ENCODE results near the gene CTNNBIP1.
"Not testable (repeated sequence)": the region's sequence is repeated elsewhere in the genome, so short reads cannot be mapped to it uniquely, and the experiment has no call there.

CTNNBIP1 gene

DNA sequence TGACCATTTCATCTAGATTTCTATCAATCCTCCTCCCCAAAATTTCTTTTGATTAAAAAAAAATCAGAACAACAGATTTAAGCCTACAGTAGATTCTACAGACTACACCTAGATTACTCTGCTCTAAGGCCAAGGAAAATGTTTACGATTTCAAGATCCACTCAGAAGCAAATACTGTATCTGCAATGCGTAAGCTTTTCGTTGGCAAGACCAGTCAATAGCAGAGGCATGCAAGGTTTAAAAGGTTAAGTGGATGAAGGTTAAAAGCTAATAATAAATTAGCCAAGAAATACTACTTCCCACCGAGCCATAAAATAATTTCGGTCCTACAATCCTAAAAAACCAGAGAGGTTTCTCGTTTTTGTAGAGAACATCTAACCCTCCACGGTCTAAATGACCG lies 87.6 kb downstream of the CTNNBIP1 start:
- no peak for DNase-seq
- in situ Hi-C loops (cut with MboI; ENCODE audit: low pct_unique_long_range_greater_than_20kb, low sequenced_read_pairs): no loop called here

DNA sequence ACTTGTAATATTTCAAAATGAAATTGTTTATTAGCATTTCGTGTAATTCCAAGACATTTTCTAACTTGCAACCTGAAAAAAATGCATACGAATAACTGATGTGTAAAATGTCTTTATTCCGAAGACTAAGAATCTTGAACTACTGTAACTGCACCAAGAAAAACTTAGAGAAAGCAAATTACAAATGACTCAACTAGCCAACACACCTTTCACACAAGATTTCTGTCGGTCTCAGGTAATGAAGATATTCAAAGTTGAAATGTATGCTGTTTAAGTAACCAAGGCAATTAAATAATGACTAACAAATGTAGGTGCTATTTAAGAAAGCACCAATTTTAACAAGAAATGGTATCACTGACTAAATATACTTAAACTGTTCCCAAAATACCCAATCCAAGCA lies 88.4 kb downstream of the CTNNBIP1 start:
- in situ Hi-C loops (cut with MboI; ENCODE audit: low pct_unique_long_range_greater_than_20kb, low sequenced_read_pairs): no loop called here
- DNase-seq: no peak

DNA sequence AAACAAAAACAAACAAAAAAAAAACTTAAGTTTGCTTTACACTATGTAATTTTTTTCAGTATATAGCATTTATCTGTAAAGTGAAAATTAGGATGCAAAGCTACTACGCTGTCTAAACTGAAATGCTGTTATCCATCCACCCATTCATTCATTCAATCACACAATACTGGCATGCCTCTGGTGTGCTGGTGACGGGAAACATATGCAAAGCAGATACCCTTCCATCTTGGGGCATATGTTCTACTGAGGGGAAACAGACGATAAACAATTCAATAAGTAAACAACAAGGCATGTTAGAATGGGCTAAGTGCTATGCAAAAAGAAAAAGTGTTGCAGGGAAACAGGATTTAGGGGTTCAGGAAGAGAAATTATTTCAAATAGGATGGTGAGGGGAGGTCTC lies 89.5 kb downstream of the CTNNBIP1 start:
- DNase-seq: no peak
- in situ Hi-C loops (cut with MboI; ENCODE audit: low pct_unique_long_range_greater_than_20kb, low sequenced_read_pairs): no loop called here

DNA sequence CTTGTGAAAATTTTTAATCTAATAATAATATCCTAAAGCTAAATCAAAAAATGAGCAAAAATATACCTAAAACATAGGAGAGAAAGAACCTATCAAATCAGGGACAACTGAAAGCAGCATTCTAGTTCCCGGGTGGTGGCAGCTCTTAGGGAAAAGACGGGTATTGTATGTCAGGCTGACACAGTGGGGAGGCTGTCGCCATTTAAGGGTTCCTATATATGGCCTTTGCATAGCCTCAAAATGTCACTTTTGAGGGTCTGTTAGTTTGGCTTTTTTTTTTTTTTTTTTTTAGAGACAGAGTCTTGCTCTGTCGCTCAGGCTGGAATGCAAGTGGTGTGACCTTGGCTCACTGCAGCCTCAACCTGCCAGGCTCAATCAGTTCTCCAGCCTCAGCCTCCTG lies 92.3 kb downstream of the CTNNBIP1 start:
- in situ Hi-C loops (cut with MboI; ENCODE audit: low pct_unique_long_range_greater_than_20kb, low sequenced_read_pairs): no loop called here
- DNase-seq: no peak

DNA sequence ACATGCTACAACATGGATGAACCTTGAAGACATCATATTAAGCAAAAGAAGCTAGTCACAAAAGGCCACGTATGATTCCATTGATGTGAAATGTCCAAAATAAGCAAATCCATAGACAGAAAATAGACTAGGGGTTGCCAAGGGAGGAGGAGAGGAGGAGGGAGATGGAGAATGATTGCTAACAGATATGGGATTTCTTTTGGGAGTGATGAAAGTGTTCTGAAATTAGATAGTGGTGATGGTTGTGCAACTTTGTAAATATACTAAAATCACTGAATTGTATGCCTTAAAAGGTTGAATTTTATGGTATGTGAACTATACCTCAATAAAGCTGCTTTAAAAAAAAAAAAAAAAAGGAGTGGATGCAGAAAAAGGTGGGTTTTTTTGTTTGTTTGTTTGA lies 93.9 kb downstream of the CTNNBIP1 start:
- in situ Hi-C loops (cut with MboI; ENCODE audit: low pct_unique_long_range_greater_than_20kb, low sequenced_read_pairs): no loop called here
- DNase-seq: no peak

DNA sequence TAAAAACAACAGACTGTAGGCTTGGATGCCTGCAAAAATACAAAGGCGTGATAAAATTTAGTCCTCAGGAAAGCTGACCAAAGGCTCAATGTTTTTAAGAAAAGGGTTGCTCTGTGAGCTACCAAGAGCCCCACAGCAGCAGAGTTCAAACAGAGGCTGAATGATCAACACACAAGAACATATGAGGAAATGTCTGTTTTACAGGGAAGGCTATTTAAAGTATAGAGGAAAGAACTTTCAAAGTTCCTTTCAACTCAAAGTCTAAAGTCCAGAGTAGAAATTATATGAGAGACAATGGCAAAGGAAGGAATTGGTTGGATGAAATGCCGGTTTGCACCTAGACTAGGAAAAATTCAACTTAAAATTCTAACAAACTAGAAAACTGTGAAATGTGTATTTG lies 94.9 kb downstream of the CTNNBIP1 start:
- DNase-seq: no peak
- in situ Hi-C loops (cut with MboI; ENCODE audit: low pct_unique_long_range_greater_than_20kb, low sequenced_read_pairs): no loop called here

DNA sequence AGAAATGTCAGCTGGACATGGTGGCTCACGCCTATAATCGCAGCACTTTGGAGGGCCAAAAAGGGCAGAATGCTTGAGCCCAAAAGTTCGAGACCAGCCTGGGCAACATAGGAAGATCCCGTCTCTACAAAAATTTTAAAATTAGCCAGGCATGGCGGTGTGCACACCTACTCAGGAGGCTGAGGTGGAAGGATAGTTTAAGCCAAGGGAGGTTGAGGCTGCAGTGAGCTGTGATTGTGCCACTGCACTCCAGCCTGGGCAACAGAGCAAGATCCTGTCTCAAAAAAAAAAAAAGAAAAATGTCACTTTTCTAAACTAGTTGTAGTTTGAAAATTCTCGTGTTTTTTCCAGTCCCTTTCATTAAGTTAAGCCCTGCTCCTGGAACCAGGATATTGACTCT lies 95.5 kb downstream of the CTNNBIP1 start:
- in situ Hi-C loops (cut with MboI; ENCODE audit: low pct_unique_long_range_greater_than_20kb, low sequenced_read_pairs): no loop called here
- no peak for DNase-seq

DNA sequence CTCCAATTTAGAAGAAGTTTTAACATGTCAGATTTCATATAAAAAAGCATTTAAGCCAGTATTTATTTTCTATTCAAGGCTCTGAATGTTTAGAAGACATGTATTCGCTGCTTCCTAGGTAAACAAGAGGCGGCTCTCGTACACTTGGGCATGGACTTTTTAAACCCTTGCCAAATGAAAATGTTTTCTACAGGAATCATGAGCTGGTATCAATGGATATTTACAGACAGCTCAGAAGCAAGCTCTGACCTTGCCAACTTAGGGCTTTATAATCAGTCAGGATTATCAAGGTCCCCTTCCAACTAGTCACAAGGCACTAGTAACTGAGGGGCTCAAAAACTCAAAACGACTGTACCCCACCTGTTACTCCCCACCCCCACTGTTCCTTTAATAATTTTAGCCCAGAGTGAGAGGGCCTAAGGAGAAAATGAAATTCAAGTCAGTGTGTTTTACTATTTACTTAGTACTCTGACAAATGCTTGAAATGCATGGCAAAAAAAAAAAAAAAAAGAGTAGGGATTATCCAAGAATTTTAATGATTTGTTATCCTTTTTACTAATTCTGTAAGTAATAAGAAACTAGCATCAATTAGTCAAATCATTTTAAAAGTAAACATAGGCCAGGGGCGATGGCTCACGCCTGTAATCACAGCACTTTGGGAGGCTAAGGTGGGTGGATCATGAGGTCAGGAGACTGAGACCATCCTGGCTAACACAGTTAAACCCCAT lies 98.7 kb downstream of the CTNNBIP1 start:
- in situ Hi-C loops (cut with MboI; ENCODE audit: low pct_unique_long_range_greater_than_20kb, low sequenced_read_pairs): no loop called here
- no peak for DNase-seq

DNA sequence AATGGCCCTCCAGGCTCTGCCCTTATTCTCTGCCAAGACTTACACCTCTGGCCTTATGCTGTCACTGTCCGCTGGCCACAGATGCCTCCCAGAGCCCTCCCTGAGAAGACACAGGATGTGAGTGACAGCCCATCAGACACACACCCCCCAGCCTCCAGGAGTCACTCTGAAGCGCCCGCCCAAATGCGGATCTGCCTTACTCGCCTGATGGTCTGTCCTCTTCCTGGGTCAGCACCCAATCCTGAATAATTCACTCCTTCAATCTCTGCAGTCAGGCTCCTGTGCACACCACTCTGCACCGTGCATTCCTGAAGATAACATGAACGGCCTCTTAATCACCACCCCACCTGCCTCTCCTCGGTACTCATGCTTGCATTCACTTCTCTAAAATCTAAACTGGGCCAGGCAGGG lies 101.0 kb downstream of the CTNNBIP1 start:
- in situ Hi-C loops (cut with MboI; ENCODE audit: low pct_unique_long_range_greater_than_20kb, low sequenced_read_pairs): no loop called here
- no peak for DNase-seq

DNA sequence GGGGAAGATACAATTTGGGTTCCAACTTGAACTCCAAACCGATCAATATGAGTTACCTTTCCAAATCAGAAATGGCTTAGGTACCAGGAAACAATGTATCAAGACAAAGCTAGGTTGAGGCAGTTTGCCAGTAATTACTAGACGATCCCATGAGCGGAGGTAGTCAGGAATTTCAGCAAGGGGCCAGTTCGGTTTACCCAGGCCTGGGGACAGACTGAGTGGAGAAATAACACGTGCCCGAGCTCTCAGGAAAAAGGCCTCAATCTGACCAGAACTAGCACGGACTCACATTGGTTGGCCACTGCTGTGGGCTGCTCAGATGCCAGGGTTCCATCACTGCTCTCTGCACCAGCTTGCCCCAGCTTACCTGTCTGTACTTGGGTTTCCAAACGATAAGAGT lies 101.6 kb downstream of the CTNNBIP1 start:
- no peak for DNase-seq
- in situ Hi-C loops (cut with MboI; ENCODE audit: low pct_unique_long_range_greater_than_20kb, low sequenced_read_pairs): no loop called here

DNA sequence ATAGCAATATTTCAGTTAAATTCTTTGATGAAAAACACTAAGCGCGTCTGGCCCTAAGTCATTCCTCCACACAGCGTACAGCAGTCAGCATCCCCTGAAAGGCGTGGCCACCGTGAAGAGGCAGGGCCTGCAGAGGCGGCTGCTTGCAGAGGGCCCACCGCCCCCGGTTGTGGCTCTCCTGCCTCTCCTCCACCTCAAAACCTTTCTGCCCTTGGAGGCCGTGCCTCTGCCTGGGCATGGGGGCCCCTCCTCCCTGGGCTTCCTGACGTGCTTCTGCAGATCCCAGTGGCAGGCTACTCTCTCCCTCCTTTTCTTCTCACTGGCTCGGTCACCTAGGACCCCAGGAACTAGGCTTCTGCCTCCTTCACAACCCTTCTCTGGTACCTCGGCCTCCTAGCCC lies 102.5 kb downstream of the CTNNBIP1 start:
- in situ Hi-C loops (cut with MboI; ENCODE audit: low pct_unique_long_range_greater_than_20kb, low sequenced_read_pairs): no loop called here
- no peak for DNase-seq

DNA sequence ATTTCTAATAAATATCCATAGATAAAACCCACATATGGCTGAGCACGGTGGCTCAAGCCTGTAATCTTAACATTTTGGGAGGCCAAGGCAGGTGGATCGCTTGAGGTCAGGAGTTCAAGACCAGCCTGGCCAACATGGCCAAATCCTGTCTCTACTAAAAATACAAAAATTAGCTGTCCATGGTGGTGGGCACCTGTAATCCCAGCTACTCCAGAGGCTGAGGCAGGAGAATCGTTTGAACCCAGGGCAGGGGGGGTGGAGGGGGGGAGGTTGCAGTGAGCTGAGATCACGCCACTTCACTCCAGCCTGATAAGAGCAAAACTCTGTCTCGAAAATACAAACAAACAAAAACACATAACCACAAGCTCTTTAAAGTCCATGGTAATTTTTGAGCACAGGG lies 104.1 kb downstream of the CTNNBIP1 start:
- in situ Hi-C loops (cut with MboI; ENCODE audit: low pct_unique_long_range_greater_than_20kb, low sequenced_read_pairs); DNase-seq: not testable (repeated sequence)

DNA sequence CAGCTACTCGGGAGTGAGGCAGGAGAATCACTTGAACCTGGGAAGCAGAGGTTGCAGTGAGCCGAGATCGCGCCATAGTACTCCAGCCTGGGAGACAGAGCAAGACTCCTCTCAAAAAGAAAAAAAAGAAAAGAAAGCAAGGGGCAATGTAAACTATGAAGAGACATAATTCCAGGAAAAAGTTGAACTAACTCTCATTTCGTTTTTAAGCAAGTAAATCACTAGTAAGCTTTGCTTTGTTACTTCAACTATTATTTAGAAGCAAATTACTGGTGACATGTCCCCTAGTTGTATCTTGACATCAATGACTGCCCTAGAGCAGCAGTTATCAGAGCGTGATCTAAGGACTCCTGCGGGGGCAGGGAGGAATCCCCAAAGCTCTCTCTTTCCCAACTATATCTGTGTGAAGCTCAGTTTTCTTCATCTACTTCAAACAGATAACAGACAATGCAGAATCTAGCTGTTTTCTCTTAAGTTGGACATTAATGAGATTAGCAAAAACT lies 105.0 kb downstream of the CTNNBIP1 start:
- no peak for DNase-seq
- in situ Hi-C loops (cut with MboI; ENCODE audit: low pct_unique_long_range_greater_than_20kb, low sequenced_read_pairs): no loop called here

DNA sequence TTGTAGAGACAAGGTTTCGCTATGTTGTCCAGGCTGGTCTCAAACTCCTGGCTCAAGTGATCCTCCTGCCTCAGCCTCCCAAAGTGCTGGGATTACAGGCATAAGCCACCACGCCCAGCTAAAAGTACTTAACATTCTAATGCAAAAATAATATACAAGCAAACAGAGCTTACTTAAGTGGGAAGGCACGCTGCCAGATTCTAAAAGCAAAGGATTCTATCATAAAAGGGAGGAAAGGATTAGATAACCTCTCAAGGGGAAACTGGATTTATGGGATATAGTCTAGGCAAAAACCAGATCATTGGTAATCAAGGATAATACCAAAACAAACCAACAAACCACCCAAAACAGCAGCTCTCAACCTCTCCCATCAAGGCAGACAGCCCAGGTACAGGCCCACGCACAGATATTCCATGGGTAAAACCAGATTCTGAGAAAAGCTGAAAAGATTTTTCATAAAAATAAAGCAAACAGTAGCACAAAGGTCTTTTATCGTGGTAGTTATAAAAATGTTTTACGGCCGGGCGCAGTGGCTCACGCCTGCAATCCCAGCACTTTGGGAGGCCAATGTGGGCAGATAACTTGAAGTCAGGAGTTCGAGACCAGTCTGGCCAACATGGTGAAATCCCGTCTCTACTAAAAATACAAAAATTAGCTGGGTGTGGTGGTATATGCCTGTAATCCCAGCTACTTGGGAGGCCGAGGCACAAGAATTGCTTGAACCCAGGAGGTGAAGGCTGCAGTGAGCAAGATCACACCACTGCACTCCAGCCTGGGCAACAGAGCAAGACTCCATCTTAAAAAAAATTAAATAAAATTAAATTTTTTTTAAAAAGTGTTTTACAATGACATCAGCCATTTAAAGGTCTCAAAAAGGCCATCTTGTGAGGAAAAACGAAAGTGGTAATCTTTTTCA lies 106.8 kb downstream of the CTNNBIP1 start:
- DNase-seq; in situ Hi-C loops (cut with MboI; ENCODE audit: low pct_unique_long_range_greater_than_20kb, low sequenced_read_pairs): not testable (repeated sequence)

DNA sequence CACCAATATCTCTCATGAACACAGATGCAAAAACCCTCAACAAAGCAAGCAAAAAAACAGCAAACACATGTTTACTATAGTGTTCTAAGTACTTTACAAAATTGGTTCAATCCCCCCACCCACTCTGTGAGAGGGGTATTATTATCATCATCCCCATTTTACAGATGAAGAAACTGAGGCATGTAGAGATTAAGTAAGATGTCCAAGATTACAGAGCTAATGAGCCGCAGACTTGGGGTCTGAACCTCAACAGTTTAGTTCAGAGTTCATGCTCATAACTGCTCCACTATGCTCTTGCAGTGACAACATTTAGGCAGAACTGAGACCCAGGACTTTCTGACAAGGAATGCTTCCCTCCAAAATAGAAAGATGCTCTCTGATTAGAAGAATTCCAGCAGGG lies 108.2 kb downstream of the CTNNBIP1 start:
- in situ Hi-C loops (cut with MboI; ENCODE audit: low pct_unique_long_range_greater_than_20kb, low sequenced_read_pairs): no loop called here

More for the DNA sequence above, 108.2 kb downstream of the CTNNBIP1 start:
- no peak for DNase-seq
